DMS153 treated with DMSO at 0.1 percent for 48 hours (cell line): ENCODE data around the gene MAP3K12.
A peak's percentile ranks its signal among the peaks of the same experiment; 100 is the strongest.
"Not testable (repeated sequence)": the region's sequence is repeated elsewhere in the genome, so short reads cannot be mapped to it uniquely, and the experiment has no call there.

Experiments
- DNase-seq: peaks from one replicate; lab custom pipeline; 2025; ENCODE audit not compliant: unreplicated experiment; lab: John Stamatoyannopoulos, UW

The MAP3K12 gene

GRCh38 chr12:53499266-53500141 lies at the start of gene MAP3K12:
TSS of gene MAP3K12 (minus strand) at chr12:53499458. CDS start at chr12:53487391, 12,067 bp downstream.
- no peak for DNase-seq

GRCh38 chr12:53548354-53548753 lies 49.1 kb upstream of the MAP3K12 start:
- not testable (repeated sequence) for DNase-seq

GRCh38 chr12:53543539-53543938 lies 44.3 kb upstream of the MAP3K12 start:
- peak; percentile 57 for DNase-seq

GRCh38 chr12:53539526-53539925 lies 40.3 kb upstream of the MAP3K12 start:
- no peak for DNase-seq

- peak; percentile 78 for DNase-seq
Measured at GRCh38 chr12:53538209-53538689, 39.0 kb upstream of the MAP3K12 start.

- no peak for DNase-seq
Measured at GRCh38 chr12:53536962-53537361, 37.7 kb upstream of the MAP3K12 start.

- no peak for DNase-seq
Measured at GRCh38 chr12:53533471-53533870, 34.2 kb upstream of the MAP3K12 start.

- DNase-seq = no peak
Measured at GRCh38 chr12:53532524-53533445, 33.5 kb upstream of the MAP3K12 start.

- DNase-seq = no peak
Measured at GRCh38 chr12:53532021-53532420, 32.8 kb upstream of the MAP3K12 start.

- no peak for DNase-seq
Measured at GRCh38 chr12:53530920-53531319, 31.7 kb upstream of the MAP3K12 start.

GRCh38 chr12:53530061-53530460 lies 30.8 kb upstream of the MAP3K12 start:
- no peak for DNase-seq

GRCh38 chr12:53524476-53524875 lies 25.2 kb upstream of the MAP3K12 start:
- no peak for DNase-seq

- no peak for DNase-seq
Measured at GRCh38 chr12:53523131-53523530, 23.9 kb upstream of the MAP3K12 start.

- DNase-seq = no peak
Measured at GRCh38 chr12:53518381-53518780, 19.1 kb upstream of the MAP3K12 start.

- DNase-seq = no peak
Measured at GRCh38 chr12:53516758-53517455, 17.6 kb upstream of the MAP3K12 start.

- DNase-seq = no peak
Measured at GRCh38 chr12:53515291-53515680, 16.0 kb upstream of the MAP3K12 start.

GRCh38 chr12:53514628-53515290 lies 15.5 kb upstream of the MAP3K12 start:
- no peak for DNase-seq

GRCh38 chr12:53513712-53514410 lies 14.6 kb upstream of the MAP3K12 start:
- DNase-seq = no peak

GRCh38 chr12:53510181-53510812 lies 11.0 kb upstream of the MAP3K12 start:
- no peak for DNase-seq
